SK-N-SH treated with all-trans-retinoic acid at 6 μM for 48 hours (cell line): ENCODE measurements around the gene HDAC10.

Experiments
- BACH2 ChIP-seq: fragments of 250-450 bp; sonication (Bioruptor Pico); IDR thresholded peaks from 2 replicates; pipeline ENCODE4 v1.9.0; 2021; ENCODE audit warnings: mild to moderate bottlenecking, borderline replicate concordance
- ISL1 ChIP-seq: fragments of 250-450 bp; sonication (Bioruptor Pico); IDR thresholded peaks from 2 replicates; pipeline ENCODE4 v2.1.2; 2022; ENCODE audit warnings: mild to moderate bottlenecking, moderate library complexity
- ZFP3 ChIP-seq: fragments of 250-450 bp; sonication (Bioruptor Pico); IDR thresholded peaks from 2 replicates; pipeline ENCODE4 v1.5.0; 2020; ENCODE audit warnings: mild to moderate bottlenecking, moderate library complexity
- ZNF565 ChIP-seq: fragments of 450-650 bp; formaldehyde crosslinking; conservative IDR thresholded peaks from 2 replicates; pipeline ENCODE4 v1.5.0; 2020; ENCODE audit warnings: low read depth, mild to moderate bottlenecking, moderate library complexity
- TF ChIP-seq, protein P1 (sequence below): fragments of 250-450 bp; sonication (Bioruptor Pico); IDR thresholded peaks from 2 replicates; pipeline ENCODE4 v1.8.0; 2020; ENCODE audit warnings: mild to moderate bottlenecking, moderate library complexity, borderline replicate concordance
- TF ChIP-seq, protein P2 (sequence below): fragments of 250-450 bp; sonication (Bioruptor Pico); IDR thresholded peaks from 2 replicates; pipeline ENCODE4 v1.8.0; 2021; ENCODE audit warnings: low read depth, mild to moderate bottlenecking, moderate library complexity, borderline replicate concordance

DNA sequence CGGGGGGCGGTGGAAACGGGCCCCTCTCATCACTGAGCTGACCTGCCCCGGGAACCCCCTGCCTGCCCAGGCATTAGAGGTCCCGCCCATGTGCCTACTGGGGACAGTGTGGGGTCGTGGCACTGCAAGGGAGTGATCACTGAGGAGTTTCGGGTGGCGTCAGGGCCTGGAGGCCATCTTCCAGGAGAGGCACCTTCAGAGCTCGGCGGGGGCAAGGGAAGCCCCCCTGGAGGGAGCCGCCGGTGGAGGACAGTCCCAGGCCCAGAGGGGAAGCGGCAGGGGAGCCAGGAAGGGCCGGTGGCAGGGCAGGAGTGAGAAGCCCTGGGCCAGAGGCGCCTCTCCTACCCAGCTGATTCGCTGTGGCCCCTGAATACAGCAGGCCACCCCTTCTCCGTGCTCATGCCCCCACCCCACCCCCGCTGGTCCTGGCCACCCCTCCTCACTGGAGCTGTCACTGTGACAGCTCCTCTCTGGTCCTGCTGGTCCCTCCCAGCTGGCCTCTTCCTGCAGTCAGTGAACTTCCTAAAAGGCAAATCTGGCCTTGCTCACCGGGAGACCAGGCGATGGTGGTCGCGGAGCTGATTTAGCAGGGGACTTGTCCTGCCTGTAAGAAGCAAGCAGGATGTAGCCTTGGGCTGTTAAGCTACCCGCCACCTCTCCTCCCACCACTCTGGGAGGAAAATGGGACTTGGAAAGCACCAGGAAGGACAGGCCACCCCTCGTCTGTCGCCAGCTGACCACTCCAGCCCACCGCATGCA, 21.2 kb upstream of the HDAC10 start:
- no peak for TF ChIP-seq ZNF565 (CRISPR knock-in tag)
- TF ChIP-seq ZFP3: no peak
- no peak for TF ChIP-seq ISL1
- TF ChIP-seq, protein P1, sequence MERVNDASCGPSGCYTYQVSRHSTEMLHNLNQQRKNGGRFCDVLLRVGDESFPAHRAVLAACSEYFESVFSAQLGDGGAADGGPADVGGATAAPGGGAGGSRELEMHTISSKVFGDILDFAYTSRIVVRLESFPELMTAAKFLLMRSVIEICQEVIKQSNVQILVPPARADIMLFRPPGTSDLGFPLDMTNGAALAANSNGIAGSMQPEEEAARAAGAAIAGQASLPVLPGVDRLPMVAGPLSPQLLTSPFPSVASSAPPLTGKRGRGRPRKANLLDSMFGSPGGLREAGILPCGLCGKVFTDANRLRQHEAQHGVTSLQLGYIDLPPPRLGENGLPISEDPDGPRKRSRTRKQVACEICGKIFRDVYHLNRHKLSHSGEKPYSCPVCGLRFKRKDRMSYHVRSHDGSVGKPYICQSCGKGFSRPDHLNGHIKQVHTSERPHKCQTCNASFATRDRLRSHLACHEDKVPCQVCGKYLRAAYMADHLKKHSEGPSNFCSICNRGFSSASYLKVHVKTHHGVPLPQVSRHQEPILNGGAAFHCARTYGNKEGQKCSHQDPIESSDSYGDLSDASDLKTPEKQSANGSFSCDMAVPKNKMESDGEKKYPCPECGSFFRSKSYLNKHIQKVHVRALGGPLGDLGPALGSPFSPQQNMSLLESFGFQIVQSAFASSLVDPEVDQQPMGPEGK (CRISPR knock-in tag): no peak
- no peak for TF ChIP-seq BACH2
- TF ChIP-seq, protein P2, sequence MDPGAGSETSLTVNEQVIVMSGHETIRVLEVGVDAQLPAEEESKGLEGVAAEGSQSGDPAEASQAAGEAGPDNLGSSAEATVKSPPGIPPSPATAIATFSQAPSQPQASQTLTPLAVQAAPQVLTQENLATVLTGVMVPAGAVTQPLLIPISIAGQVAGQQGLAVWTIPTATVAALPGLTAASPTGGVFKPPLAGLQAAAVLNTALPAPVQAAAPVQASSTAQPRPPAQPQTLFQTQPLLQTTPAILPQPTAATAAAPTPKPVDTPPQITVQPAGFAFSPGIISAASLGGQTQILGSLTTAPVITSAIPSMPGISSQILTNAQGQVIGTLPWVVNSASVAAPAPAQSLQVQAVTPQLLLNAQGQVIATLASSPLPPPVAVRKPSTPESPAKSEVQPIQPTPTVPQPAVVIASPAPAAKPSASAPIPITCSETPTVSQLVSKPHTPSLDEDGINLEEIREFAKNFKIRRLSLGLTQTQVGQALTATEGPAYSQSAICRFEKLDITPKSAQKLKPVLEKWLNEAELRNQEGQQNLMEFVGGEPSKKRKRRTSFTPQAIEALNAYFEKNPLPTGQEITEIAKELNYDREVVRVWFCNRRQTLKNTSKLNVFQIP: no peak
